ENCODE data around the gene NELFB.

Gene NELFB

GRCh38 chr9:137279741-137280473 lies 24.8 kb downstream of the NELFB start:
- peak overlapping the region; percentile 41 for H3K4me3 Mint-ChIP-seq
- intact Hi-C loops (cut with micrococcal nuclease) = no loop called here

GRCh38 chr9:137280474-137281344 lies 25.6 kb downstream of the NELFB start:
- Mint-ChIP-seq H3K27me3 (no peaks in the 10 kb centered on the region), H3K27ac (no peak overlapping the region), H3K36me3 (ENCODE audit: low read depth) (peaks cover 64% of the 10 kb centered on the region)

More at GRCh38 chr9:137279741-137280473, 24.8 kb downstream of the NELFB start:
- Mint-ChIP-seq H3K36me3 (ENCODE audit: low read depth) (peaks cover 64% of the 10 kb centered on the region), H3K9me3 (no peaks in the 10 kb centered on the region), H3K4me1 (ENCODE audit: low read depth) (peaks cover 66% of the 10 kb centered on the region), H3K27me3 (no peaks in the 10 kb centered on the region), H3K27ac (no peak overlapping the region)

GRCh38 chr9:137281345-137282116 lies 26.4 kb downstream of the NELFB start:
- H3K4me3 Mint-ChIP-seq = no peak overlapping the region
- no peaks in the 10 kb centered on the region for H3K27me3 Mint-ChIP-seq
- intact Hi-C loops (cut with micrococcal nuclease) = no loop called here
- no peaks in the 10 kb centered on the region for H3K9me3 Mint-ChIP-seq
- peaks cover 63% of the 10 kb centered on the region for H3K4me1 Mint-ChIP-seq (ENCODE audit: low read depth)
- H3K36me3 Mint-ChIP-seq (ENCODE audit: low read depth) = peaks cover 64% of the 10 kb centered on the region
- peak overlapping the region; percentile 58 for H3K27ac Mint-ChIP-seq

More at GRCh38 chr9:137280474-137281344, 25.6 kb downstream of the NELFB start:
- Mint-ChIP-seq H3K4me3 (peak overlapping the region; percentile 48), H3K9me3 (no peaks in the 10 kb centered on the region), H3K4me1 (ENCODE audit: low read depth) (peaks cover 62% of the 10 kb centered on the region)
- intact Hi-C loops (cut with micrococcal nuclease) = no loop called here

- Mint-ChIP-seq H3K4me3 (no peak overlapping the region), H3K9me3 (no peaks in the 10 kb centered on the region), H3K4me1 (ENCODE audit: low read depth) (peaks cover 35% of the 10 kb centered on the region), H3K36me3 (ENCODE audit: low read depth) (peaks cover 31% of the 10 kb centered on the region), H3K27me3 (peaks cover 8% of the 10 kb centered on the region), H3K27ac (no peak overlapping the region)
- intact Hi-C loops (cut with micrococcal nuclease) = no loop called here
Observed at GRCh38 chr9:137286975-137287383, 31.9 kb downstream of the NELFB start.

- Mint-ChIP-seq H3K27me3 (peaks cover 55% of the 10 kb centered on the region), H3K27ac (no peak overlapping the region), H3K4me3 (no peak overlapping the region), H3K9me3 (no peaks in the 10 kb centered on the region), H3K4me1 (ENCODE audit: low read depth) (peaks cover 11% of the 10 kb centered on the region), H3K36me3 (ENCODE audit: low read depth) (peaks cover 5% of the 10 kb centered on the region)
- intact Hi-C loops (cut with micrococcal nuclease) = loop anchor here (10.0 kb wide), 1 partner anchor 232 kb away; no protein-coding TSS in a partner anchor
Observed at GRCh38 chr9:137293094-137293481, 38.0 kb downstream of the NELFB start.

GRCh38 chr9:137293482-137294090 lies 38.5 kb downstream of the NELFB start:
- Mint-ChIP-seq H3K27me3 (peaks cover 60% of the 10 kb centered on the region), H3K9me3 (no peaks in the 10 kb centered on the region), H3K27ac (no peak overlapping the region), H3K4me3 (no peak overlapping the region), H3K36me3 (ENCODE audit: low read depth) (peaks cover 5% of the 10 kb centered on the region), H3K4me1 (ENCODE audit: low read depth) (peaks cover 11% of the 10 kb centered on the region)
- intact Hi-C loops (cut with micrococcal nuclease) = loop anchor here (2.0 to 10.0 kb wide), 2 partner anchors 113 to 231 kb away; no protein-coding TSS in a partner anchor

- peaks cover 11% of the 10 kb centered on the region for H3K4me1 Mint-ChIP-seq (ENCODE audit: low read depth)
- intact Hi-C loops (cut with micrococcal nuclease) = loop anchor here (2.0 to 10.0 kb wide), 2 partner anchors 113 to 231 kb away; no protein-coding TSS in a partner anchor
- peaks cover 5% of the 10 kb centered on the region for H3K36me3 Mint-ChIP-seq (ENCODE audit: low read depth)
- H3K4me3 Mint-ChIP-seq = no peak overlapping the region
- peaks cover 64% of the 10 kb centered on the region for H3K27me3 Mint-ChIP-seq
- no peaks in the 10 kb centered on the region for H3K9me3 Mint-ChIP-seq
- H3K27ac Mint-ChIP-seq = no peak overlapping the region
Observed at GRCh38 chr9:137294091-137294680, 39.1 kb downstream of the NELFB start.

- H3K4me1 Mint-ChIP-seq (ENCODE audit: low read depth) = peaks cover 11% of the 10 kb centered on the region
- H3K9me3 Mint-ChIP-seq = no peaks in the 10 kb centered on the region
- H3K36me3 Mint-ChIP-seq (ENCODE audit: low read depth) = peaks cover 5% of the 10 kb centered on the region
- H3K4me3 Mint-ChIP-seq = peak overlapping the region; percentile 6
- peaks cover 67% of the 10 kb centered on the region for H3K27me3 Mint-ChIP-seq
- H3K27ac Mint-ChIP-seq = peak overlapping the region; percentile 32
- intact Hi-C loops (cut with micrococcal nuclease) = loop anchor here (2.0 to 10.0 kb wide), 2 partner anchors 112 to 230 kb away; no protein-coding TSS in a partner anchor
Observed at GRCh38 chr9:137294681-137295237, 39.6 kb downstream of the NELFB start.

GRCh38 chr9:137295238-137295811 lies 40.2 kb downstream of the NELFB start:
- Mint-ChIP-seq H3K36me3 (ENCODE audit: low read depth) (peaks cover 5% of the 10 kb centered on the region), H3K9me3 (no peaks in the 10 kb centered on the region), H3K4me1 (ENCODE audit: low read depth) (peaks cover 11% of the 10 kb centered on the region), H3K4me3 (peak overlapping the region; percentile 6), H3K27ac (peak overlapping the region; percentile 32), H3K27me3 (peaks cover 71% of the 10 kb centered on the region)
- intact Hi-C loops (cut with micrococcal nuclease) = loop anchor here (2.0 to 10.0 kb wide), 2 partner anchors 111 to 229 kb away; no protein-coding TSS in a partner anchor

GRCh38 chr9:137295849-137296669 lies 40.9 kb downstream of the NELFB start:
- Mint-ChIP-seq H3K27ac (peak overlapping the region; percentile 54), H3K9me3 (no peaks in the 10 kb centered on the region), H3K36me3 (ENCODE audit: low read depth) (peaks cover 5% of the 10 kb centered on the region), H3K27me3 (peaks cover 78% of the 10 kb centered on the region), H3K4me3 (peak overlapping the region; percentile 62), H3K4me1 (ENCODE audit: low read depth) (peaks cover 17% of the 10 kb centered on the region)
- intact Hi-C loops (cut with micrococcal nuclease) = loop anchor here (2.0 to 10.0 kb wide), 2 partner anchors 111 to 229 kb away; no protein-coding TSS in a partner anchor

- peaks cover 21% of the 10 kb centered on the region for H3K4me1 Mint-ChIP-seq (ENCODE audit: low read depth)
- H3K27ac Mint-ChIP-seq = peak overlapping the region; percentile 54
- no peaks in the 10 kb centered on the region for H3K9me3 Mint-ChIP-seq
- peak overlapping the region; percentile 62 for H3K4me3 Mint-ChIP-seq
- peaks cover 79% of the 10 kb centered on the region for H3K27me3 Mint-ChIP-seq
- intact Hi-C loops (cut with micrococcal nuclease) = loop anchor here (10.0 kb wide), 1 partner anchor 228 kb away; no protein-coding TSS in a partner anchor
- peaks cover 5% of the 10 kb centered on the region for H3K36me3 Mint-ChIP-seq (ENCODE audit: low read depth)
Observed at GRCh38 chr9:137296670-137297664, 41.8 kb downstream of the NELFB start.

All from dendritic cell treated with granulocyte-macrophage colony-stimulating factor and Interleukin-4, amounts not matched to agents 40 ng/mL and 50 ng/mL, for 4 days (primary cell).